RWPE2 (cell line): ENCODE measurements around the gene ZNF274.
"Not testable (repeated sequence)": the region's sequence is repeated elsewhere in the genome, so short reads cannot be mapped to it uniquely, and the experiment has no call there.

Experiments
- ATAC-seq: fragments of 200-7000 bp; cut with Tn5 transposase; 3 replicates; pipeline ENCODE4 v1.9.1; 2021; ENCODE audit warnings: low read depth
- DNase-seq: peaks from one replicate; pipeline ENCODE4 v3.0.0-alpha.2; 2020; ENCODE audit warnings: low spot score
- H3K27ac ChIP-seq: fragments of 450-650 bp; 2 replicates; pipeline ENCODE4 v1.5.1; 2017; ENCODE audit warnings: mild to moderate bottlenecking; ENCODE audit not compliant: poor library complexity, severe bottlenecking
- H3K27me3 ChIP-seq: fragments of 250-450 bp; sonication (Bioruptor Pico); 2 replicates; pipeline ENCODE4 v1.5.1; 2021; ENCODE audit warnings: mild to moderate bottlenecking, moderate library complexity; ENCODE audit not compliant: insufficient read depth, poor library complexity, severe bottlenecking
- H3K36me3 ChIP-seq: fragments of 250-450 bp; sonication (Bioruptor Pico); 2 replicates; pipeline ENCODE4 v1.5.1; 2020; ENCODE audit warnings: low read depth, mild to moderate bottlenecking, moderate library complexity
- H3K4me1 ChIP-seq: fragments of 250-450 bp; sonication (Bioruptor Pico); 2 replicates; pipeline ENCODE4 v1.5.1; 2021; ENCODE audit warnings: mild to moderate bottlenecking, moderate library complexity; ENCODE audit not compliant: insufficient read depth, poor library complexity, severe bottlenecking
- H3K4me3 ChIP-seq: fragments of 250-450 bp; sonication (Bioruptor Pico); 2 replicates; pipeline ENCODE4 v1.5.1; 2021; ENCODE audit warnings: mild to moderate bottlenecking, moderate library complexity; ENCODE audit not compliant: severe bottlenecking
- H3K9me3 ChIP-seq: fragments of 250-450 bp; sonication (Bioruptor Pico); 2 replicates; pipeline ENCODE4 v1.5.1; 2021; ENCODE audit warnings: mild to moderate bottlenecking, moderate library complexity; ENCODE audit not compliant: severe bottlenecking
- CTCF ChIP-seq: fragments of 450-650 bp; IDR thresholded peaks from one replicate; pipeline ENCODE4 v1.5.1; 2017; ENCODE audit warnings: mild to moderate bottlenecking, moderate library complexity; ENCODE audit not compliant: poor library complexity, severe bottlenecking

Gene ZNF274

DNA sequence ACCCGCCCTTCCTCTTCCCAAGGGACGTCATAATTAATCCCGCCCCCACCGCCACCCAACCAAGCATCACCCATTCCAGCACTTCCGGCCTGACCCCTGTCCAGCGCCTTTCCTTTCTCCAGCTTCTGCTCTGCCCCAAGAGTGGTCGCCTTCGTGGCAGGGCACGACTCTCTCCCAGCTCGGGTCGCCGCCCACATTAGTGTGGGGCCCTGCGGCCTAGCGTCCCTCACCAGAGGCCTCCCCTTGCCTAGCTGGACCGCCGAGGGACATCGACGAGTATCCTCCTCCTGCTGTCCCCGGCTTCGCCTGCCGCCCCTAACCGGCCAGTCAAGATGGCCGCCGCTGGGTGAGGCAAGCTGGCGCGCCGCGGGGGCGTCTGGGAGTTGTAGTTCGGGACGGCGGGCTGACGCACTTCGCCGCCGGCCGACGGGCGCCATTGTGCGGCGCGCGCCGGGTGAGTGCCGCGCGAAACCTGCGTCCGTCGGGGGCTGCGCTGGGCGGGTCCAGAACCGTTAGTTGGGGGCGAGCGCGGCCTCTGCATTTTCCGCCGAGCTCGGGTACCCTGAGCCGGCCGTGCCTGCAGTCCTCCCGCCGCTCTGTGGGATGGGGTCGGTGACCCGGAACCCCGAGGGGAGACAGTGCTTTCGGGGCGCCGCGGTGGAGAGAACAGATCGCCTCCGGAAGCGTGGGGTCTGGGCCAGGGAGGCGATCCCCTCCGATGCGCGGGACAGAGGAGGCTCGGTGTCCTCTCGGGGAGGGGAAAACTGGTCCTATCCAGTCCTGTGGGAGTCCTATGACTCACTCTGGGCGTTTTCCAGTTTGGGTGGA, at the start of gene ZNF274:
ZNF274 (plus strand) TSS at position 73 of the 828 bp plus-strand sequence. CDS start 905 bp downstream, outside the sequence.
- no peaks in the 10 kb centered on the region for H3K4me1 ChIP-seq
- peaks cover 48% of the 10 kb centered on the region for H3K36me3 ChIP-seq
- no peaks in the 10 kb centered on the region for H3K27me3 ChIP-seq
- TF ChIP-seq CTCF: no peak
- peak within 1 kb of the TSS; percentile 92 for H3K27ac ChIP-seq
- peak within 1 kb of the TSS; percentile 61 for H3K4me3 ChIP-seq
- DNase-seq (peak; percentile 92), ATAC-seq (peak; percentile 89)
- H3K9me3 ChIP-seq: peaks cover 46% of the 10 kb centered on the region

GRCh38 chr19:58134244-58134643, 48.6 kb upstream of the ZNF274 start:
- peaks cover 23% of the 10 kb centered on the region for H3K9me3 ChIP-seq
- TF ChIP-seq CTCF: no peak
- ATAC-seq: no peak
- DNase-seq: no peak
- H3K36me3 ChIP-seq: peaks cover 63% of the 10 kb centered on the region
- no peak overlapping the region for H3K27ac ChIP-seq
- H3K4me1 ChIP-seq: no peaks in the 10 kb centered on the region
- H3K4me3 ChIP-seq: no peak overlapping the region
- H3K27me3 ChIP-seq: no peaks in the 10 kb centered on the region

DNA sequence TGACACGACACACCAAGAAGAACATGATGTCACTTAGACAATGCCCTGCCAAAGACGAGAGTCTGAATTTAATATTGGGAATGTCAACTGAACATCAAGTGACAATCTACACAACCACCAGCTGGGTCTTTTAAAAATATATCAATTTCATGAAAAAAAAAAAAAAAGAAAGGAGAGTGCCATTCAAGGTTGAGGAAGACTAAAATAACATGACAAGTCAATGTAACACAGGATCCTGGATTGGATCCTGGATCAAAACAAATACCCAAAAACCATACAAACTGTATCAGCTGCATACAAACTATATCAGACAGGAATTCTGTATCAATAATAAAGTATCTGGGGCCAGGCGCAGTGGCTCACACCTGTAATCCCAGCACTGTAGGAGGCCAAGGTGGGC, 37.0 kb upstream of the ZNF274 start:
- no peak for DNase-seq
- Histone ChIP-seq H3K36me3 (peaks cover 24% of the 10 kb centered on the region), H3K27ac (no peak overlapping the region), H3K9me3 (peaks cover 9% of the 10 kb centered on the region), H3K4me3 (no peak overlapping the region), H3K4me1 (no peaks in the 10 kb centered on the region), H3K27me3 (no peaks in the 10 kb centered on the region)
- no peak for ATAC-seq
- TF ChIP-seq CTCF: no peak

DNA sequence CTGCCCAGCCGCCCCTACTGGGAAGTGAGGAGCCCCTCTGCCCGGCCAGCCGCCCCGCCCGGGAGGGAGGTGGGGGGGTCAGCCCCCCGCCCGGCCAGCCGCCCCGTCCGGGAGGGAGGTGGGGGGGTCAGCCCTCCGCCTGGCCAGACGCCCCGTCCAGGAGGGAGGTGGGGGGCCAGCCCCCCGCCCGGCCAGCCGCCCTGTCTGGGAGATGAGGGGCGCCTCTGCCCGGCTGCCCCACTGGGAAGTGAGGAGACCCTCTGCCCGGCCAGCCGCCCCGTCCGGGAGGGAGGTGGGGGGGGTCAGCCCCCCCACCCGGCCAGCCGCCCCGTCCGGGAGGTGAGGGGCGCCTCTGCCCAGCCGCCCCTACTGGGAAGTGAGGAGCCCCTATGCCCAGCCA, 35.4 kb upstream of the ZNF274 start:
- H3K4me1 ChIP-seq, DNase-seq, H3K36me3 ChIP-seq, H3K4me3 ChIP-seq, ATAC-seq, H3K27ac ChIP-seq, H3K27me3 ChIP-seq, H3K9me3 ChIP-seq: not testable (repeated sequence)

GRCh38 chr19:58150328-58150921, 32.4 kb upstream of the ZNF274 start, which contains the start of gene ZNF329:
ZNF329 (minus strand) TSS chr19:58150789; CDS start chr19:58129503, 21,286 bp downstream.
- no peak for TF ChIP-seq CTCF
- H3K27ac ChIP-seq: peak within 1 kb of the TSS; percentile 29
- no peaks in the 10 kb centered on the region for H3K27me3 ChIP-seq
- peak within 1 kb of the TSS; percentile 79 for H3K4me3 ChIP-seq
- no peaks in the 10 kb centered on the region for H3K36me3 ChIP-seq
- peak; percentile 66 for ATAC-seq
- DNase-seq: peak; percentile 83
- H3K4me1 ChIP-seq: no peaks in the 10 kb centered on the region
- peaks cover 2% of the 10 kb centered on the region for H3K9me3 ChIP-seq
